CD1c-positive myeloid dendritic cell (primary cell): Measurements from ENCODE around the gene SPRYD3.
"Not testable (repeated sequence)": the region's sequence is repeated elsewhere in the genome, so short reads cannot be mapped to it uniquely, and the experiment has no call there.

ENCODE experiments used
- DNase-seq: peaks from one replicate; pipeline ENCODE4 v3.0.0-alpha.2; 2016; ENCODE audit errors: extremely low spot score

SPRYD3 gene, protein sequence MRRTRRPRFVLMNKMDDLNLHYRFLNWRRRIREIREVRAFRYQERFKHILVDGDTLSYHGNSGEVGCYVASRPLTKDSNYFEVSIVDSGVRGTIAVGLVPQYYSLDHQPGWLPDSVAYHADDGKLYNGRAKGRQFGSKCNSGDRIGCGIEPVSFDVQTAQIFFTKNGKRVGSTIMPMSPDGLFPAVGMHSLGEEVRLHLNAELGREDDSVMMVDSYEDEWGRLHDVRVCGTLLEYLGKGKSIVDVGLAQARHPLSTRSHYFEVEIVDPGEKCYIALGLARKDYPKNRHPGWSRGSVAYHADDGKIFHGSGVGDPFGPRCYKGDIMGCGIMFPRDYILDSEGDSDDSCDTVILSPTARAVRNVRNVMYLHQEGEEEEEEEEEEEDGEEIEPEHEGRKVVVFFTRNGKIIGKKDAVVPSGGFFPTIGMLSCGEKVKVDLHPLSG

DNA sequence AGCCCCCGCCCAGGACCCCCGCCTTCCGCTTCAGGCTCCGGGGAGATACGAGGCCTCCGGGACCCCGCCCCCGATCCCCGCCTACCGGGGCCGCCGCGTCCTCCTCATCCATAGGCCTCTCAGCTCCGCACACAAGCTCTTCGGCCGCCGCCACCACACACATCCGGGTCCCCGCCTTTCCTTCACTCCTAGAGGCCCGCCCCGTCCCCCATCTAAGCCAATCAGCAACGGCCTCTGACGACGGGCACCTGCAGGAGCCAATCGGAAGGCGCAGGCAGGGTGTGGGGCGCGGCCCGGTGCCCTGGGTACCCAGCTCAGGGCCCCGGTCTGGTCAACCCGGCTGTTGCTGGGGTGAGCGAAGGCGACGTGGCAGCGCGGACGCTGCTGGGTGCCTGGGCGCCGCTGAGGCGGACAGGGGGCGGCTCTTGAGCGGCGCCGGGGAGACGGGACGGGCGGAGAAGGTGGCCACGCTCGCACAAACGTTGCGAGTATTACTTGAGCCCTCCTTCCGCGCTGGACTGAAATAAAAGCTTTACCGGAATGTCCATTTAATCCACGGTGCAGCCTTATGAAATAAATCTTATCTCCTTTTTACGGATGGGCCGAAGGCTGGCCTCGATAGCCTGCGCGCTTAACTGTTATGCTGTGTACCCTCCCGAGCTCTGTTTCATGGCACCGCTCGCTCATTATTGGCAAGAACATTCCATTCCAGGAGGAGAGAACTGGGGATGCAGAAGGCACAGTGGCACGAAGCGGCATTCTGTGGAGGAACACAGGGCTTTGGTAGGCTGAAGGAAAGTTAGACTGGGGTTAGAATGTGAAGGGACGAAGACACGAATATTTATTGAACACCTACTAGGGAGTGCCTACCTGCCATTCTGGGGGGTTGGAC, at the start of gene SPRYD3:
SPRYD3 (minus strand) TSS at position 165 of the 892 bp plus-strand sequence; CDS start at position 108, 57 bp downstream.
- DNase-seq = peak; percentile 98

DNA sequence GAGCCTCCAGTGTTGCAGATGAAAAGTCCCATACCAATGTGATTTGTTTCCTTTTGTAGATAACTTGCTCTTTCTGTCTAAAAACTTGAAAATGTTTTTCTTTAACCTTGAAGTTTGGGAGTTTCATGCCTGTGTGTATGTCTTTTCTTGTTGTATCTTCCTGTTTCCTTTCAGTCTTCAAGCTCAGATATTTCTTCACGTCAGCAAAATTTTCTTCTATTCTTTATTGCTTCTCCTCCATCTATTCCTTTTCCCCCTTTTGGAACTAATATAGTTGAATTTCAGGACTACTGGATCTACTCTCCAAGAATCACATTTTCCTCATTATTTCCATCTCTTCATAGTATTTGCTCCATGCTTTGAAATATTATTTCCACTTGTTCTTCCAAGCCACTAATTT, 48.0 kb upstream of the SPRYD3 start:
- no peak for DNase-seq

DNA sequence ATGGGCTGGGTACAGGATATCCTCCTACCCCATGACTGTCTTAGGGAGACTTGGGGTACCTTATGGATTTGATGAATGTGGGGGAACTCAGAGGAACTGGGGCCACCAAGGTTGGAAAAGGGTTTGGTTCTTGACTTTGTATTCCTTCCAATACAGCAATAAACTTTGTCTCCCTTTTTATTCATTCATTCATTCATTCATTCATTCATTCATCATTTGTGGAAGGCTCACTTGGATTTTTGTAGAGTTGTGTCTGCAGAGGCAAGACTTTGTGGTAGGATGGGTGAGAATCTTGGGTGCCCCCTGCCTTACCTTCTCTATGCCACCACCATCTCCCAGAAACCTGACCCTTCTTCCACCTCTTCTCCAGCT, 45.1 kb upstream of the SPRYD3 start:
- DNase-seq = no peak

DNA sequence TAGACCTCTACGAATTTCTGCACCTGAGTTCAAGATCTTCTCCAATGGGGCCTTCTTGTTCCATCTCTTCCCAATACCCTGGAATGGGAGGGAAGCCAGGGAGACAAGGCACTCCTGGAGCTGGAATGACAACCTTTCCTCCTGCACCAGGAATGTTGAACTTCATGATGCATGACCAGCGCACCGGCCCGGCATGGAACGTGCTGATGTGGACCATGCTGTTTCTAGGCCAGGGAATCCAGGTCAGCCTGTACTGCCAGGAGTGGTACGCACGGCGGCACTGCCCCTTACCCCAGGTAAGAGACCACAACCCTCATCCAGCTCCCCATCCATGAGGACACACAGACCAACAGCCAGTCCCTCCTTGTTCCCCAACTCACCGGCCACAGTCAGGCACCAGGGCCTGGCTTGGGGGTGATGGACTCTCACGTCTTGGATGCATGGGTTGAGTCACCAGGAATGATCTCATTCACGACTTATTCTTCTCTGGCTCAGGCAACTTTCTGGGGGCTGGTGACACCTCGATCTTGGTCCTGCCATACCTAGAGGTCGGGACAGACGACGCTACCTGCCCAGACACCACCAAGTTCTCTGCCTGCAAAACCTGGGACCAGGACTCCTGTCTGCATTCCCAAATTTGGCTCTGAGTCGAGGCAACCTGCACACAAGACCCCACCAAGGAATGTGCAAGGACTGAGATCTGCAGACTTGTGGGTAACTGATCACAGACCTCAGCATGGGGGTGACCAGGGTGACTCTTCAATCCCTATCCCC, 44.6 kb upstream of the SPRYD3 start:
- DNase-seq = no peak

DNA sequence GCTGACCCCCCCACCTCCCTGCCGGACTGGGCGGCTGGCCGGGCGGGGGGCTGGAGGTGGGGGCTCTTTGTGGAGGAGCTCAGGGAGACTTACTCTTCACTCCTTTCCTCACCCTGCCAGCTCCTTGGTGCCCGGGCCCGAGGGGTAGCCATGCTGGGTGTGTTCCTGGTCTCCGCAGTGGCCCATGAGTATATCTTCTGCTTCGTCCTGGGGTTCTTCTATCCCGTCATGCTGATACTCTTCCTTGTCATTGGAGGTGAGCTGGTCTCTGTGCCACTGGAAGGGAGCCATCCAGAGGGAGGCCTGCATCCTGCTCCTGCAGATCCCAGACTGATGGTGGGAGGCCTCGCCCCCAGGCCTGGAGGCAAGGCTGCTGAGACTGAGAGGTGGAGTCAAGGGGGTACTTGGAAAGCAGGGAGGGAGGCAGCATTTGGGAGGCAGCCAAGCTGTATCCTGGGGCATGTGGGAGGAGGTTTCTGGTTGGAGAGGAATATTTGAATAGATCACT, 43.8 kb upstream of the SPRYD3 start:
- DNase-seq = no peak

DNA sequence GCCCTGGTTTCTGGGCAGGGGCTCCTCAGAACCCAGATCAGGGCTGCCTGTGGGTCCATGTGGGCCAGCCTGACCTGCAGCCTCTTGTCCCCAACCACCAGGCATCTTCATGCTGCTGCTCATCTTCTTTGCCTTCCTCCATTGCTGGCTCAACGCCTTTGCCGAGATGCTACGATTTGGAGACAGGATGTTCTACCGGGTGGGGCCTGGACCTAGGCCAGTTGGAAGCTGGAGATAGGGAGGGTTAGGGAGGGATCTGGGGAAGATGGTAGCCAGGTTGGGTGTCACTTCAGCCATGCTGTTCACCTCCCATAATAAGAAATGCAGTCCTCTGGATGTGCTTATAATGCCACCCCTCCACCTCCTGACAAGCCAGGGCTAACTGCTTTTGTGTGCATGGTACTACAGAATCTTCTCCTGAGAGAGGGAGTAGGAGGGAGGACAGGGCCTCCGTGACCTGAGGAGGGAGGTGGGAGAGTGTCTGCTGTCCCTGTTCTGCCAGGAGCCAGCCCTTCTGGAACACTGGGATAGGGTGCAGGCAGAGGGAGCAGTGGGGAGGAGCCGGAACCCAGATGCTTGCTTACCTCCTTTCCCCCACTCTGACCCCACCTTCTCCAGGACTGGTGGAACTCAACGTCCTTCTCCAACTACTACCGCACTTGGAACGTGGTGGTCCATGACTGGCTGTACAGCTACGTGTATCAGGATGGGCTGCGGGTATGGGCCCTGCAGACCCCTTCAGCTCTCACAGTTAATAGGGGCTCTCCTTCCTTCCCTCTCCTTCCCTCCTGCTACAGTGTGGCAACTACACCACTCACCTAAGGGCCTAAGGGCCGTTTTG, 41.7 kb upstream of the SPRYD3 start:
- DNase-seq = no peak

DNA sequence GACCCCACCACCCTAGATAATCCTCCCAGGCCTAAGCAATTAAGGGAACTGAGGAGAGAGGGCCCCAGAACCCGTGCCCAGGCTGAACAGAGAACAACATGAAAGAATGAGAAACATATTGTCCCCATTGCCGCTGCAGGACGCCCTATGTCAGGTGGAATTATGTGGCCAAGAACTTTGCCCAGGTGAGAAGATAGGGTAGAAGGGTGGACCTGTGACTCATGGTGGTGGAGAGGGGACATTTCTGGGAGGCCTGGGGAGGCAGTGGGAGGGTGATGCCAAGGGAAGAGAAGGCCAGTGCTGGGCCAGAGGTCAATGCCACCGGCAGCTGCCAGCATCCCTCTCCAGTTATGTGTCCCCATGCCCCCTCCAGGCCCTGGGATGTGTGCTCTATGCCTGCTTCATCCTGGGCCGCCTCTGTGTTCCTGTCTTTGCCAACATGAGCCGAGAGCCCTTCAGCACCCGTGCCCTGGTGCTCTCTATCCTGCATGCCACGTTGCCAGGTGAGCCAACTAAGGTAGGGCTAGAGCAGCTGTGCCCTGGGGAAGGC, 39.6 kb upstream of the SPRYD3 start:
- no peak for DNase-seq

DNA sequence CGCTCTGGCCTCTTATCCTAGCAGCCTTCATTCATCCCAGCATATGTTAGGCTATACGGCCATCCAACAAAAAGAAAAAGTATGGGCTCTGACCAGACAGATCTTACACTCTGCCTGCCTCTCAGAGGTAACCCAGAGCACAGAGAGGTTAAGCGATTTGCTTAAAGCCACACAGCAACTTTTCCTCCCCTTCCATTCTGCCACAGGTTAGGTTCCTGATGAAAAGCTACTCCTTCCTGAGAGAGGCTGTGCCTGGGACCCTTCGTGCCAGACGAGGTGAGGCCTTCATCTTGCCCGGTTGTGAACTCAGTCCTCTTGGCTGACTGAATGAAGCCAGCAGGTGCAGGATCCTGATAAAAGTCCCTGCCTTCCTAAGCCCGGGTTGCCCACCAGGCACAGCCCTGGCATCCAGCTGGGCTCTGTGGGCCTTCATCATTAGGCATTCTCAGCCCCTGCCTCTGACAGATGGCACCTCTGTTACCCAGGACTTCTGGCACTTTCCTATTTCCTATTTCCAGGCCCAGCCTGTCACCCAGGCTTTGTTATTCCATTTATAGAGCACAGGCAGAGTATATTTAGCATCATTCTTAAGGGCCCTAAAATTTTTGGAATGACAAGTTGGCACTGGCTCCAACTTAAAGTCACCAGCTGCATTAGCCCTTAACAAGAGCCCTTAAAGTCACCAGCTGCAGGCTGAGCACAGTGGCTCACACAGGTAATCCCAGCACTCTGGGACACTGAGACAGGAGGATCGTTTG, 36.9 kb upstream of the SPRYD3 start:
- no peak for DNase-seq

DNA sequence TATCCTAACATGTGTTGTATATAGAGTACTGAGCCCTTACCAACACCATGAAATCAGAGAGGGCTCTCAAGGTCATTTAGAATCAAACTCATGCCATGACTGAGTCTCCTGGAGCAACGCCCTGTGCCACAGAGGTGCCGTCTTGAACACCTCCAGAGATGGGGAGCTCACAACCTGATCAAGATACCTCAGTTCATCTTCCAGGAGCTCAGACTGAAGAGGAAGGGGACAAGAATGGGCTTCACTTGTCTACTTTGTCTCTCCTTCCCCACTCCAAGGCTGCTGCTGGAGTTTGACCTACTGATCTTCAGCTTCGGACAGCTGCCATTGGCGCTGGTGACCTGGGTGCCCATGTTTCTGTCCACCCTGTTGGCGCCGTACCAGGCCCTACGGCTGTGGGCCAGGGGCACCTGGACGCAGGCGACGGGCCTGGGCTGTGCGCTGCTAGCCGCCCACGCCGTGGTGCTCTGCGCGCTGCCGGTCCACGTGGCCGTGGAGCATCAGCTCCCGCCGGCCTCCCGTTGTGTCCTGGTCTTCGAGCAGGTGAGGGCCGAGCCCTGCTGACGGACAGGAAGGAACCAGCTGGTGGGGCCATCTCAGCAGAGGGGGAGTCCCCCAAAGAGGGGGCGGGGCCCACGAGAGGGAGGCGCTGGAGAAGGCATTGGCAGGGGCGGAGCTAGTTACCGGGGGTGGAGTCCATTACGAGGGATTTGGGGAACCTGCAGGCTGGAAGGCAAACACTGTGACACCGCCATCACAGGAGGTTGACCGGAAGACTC, 36.1 kb upstream of the SPRYD3 start:
- DNase-seq = no peak

DNA sequence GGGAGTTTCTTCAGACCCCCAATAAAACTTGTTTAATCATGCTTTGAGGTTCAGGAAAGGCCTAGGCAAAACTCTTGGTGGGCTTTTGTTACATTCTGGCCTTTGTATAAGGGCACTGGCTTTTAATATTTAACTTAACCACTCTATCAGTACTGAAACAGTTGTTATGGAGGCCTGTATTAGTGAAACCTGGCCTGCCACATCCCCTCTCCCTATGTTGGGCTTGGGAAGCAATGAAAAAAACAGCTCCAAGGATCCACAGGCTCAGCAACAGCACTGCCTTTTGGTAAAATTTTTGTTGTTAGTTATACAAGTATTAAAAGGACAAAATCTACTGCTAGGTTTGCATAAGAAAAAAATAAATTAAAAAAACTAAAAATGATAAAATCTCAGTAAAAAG, 34.8 kb upstream of the SPRYD3 start:
- no peak for DNase-seq

DNA sequence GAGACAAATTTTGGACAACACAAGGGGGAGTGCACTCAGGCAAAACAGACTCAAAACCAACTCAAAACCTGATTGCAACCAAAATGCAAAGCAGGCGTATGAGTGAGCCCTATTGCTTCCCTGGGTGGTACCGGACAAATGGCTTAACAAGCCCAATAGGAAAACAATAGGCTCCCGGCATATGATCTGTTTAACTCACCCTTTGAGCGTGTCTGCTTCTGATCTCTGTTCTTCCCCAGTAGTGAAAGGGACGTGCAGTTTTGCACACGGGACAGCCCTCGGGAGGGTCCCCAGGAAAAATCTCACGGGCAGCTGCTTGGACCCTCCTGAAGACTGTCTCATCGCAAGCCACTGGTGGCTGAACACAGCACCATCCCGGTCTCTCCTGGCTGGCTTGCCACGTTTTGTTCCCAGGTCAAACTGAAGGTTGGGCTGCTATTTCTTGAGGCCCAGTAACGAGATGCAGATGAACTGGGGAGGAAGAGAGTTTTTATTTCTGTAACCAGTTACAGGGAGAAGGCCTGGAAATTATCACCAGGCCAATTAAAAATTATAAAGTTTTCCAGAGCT, 34.0 kb upstream of the SPRYD3 start:
- DNase-seq = no peak

DNA sequence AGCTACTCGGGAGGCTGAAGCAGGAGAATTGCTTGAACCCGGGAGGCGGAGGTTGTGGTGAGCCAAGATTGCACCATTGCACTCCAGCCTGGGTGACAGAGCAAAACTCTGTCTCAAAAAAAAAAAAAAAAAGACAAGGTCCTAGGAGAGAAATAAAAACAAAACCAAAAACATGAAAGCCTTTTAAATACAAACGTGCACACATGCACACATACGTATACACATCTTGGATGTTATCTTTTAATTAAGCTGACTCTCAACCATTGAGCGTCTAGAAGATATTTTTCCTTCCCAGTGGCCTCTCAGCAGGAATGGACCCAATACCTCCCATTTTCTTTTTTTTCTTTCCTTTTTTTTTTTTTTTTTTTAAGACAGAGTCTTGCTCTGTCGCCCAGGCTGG, 33.2 kb upstream of the SPRYD3 start:
- DNase-seq = not testable (repeated sequence)

DNA sequence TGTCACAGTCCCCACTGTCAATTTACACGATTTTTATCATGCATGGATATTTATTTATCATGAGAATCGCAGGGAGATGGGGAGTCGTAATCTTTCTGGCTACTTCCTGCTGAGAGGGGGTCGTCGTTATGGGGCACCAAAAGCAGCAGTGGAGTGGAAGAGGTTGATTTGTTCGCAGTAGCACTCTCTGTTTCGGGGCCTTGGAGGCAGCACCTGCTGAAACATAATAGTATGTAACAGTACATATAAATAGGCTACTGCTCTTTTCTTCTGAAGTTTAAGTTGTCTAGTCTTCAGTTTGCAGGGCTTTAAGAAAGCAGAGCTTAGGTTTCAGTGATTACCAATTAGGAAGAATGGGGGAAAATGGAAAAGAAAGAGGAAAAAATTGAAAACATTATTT, 27.9 kb upstream of the SPRYD3 start:
- no peak for DNase-seq

DNA sequence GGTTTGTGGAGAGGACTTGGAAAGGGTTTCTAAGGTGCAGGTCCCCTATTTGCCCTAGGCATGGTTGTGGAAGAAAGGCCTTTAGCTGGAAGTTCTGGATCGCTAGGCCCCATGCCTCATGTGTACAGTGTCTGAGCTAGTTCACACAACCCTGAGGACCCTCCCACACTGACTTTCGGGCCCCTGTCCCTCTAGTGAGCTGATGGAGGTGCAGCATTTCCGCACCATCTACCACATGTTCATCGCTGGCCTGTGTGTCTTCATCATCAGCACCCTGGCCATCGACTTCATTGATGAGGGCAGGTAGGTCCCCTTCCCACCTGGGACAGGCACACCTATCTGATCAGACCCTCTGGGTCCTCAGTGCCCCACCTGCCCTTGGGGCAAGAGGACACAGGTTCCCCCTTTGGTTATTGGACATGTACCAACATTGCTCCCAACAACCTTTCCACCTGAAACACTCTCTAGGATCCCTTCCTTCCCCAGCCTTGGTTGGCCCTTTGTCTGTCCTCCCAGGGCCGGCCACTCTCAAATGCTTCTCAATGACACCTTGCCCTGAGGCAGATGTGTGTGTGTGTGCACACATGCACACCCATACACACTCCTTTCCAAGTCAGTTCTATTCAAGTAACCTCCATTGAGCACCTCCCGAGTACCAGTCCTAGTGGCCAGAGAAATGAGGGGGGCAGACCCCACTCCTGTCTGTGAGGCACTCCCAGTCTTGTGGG, 26.7 kb upstream of the SPRYD3 start:
- no peak for DNase-seq

DNA sequence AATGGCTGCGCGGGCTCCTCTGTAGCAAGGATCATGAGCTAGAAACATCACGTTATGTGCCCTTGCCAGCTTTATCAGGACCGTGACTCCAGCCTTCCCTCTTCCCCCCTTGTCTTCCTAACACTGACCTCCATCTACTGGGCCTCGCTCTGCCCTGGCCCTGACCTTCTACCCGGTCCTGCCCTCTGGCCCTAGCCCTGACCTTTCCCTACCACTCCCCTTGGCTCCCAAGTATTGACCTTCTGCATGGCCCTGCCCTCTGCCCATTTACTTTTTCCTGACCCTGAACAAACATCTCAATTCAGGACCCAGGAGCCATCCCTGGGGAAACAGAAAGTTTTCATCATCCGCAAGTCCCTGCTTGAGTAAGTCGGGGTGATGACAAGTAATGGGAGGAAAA, 26.1 kb upstream of the SPRYD3 start:
- no peak for DNase-seq

DNA sequence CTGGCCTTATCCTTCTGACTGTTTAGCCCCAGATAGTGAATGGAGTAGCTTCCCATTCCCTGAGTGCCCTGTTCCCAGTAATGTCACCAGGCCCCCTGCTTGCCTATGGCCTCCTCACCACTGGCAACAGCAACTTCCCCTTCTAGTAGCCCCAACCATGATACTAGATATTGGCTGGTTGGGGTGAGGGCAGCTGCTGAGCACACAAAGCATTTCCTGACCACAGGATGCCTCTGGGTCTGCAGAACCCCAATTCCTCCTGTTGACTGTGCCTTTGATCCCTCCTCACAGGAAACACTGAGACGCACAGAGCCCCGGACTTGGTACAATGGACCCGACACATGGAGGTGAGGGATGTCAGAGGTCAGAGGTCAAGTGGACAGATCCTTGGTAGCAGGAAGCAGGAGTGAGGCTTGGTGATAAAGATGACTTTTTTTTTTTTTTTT, 24.7 kb upstream of the SPRYD3 start:
- peak; percentile 68 for DNase-seq

DNA sequence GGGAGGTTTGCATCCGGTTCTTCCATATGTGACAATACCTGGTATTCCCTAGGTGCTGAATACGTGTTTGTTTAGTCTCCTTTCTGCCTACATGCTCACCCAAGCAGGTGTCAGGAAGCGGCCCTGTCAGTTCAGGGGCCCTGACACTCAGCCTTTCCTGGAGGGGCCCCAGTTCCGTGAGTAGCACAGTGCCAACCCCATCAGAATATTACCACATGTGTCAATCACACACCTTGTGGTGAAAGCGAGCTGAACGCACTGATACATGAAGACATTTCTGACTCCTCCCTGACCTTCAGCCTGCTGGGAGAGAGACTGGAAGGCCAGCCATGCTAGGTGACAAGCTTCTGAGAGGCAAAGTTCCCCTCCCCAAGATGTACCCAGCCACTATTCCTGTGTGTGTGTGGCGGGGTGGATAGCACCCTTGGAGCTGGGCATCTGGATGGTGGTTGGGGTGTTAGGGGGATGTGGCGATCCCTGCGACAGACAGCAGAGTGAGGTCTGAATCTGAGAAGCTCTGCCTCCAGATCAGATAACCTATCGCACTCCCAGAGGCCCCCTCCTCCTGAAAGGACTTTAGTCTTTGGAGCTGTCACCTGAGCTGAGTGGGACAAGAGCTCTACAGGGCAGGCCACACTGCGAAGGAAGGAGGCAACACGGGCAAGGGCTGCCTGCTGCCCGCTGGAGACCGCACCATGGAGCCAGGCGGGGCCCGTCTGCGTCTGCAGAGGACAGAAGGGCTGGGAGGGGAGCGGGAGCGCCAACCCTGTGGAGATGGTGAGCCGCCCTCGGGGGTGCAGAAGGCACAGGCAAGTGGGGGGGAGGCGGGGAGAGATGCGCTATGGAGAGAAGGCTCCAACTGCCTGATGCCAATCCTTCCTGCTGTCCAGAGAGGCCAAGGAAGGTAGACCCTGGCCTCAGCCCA, 24.0 kb upstream of the SPRYD3 start, which contains the start of gene SOAT2:
SOAT2 (plus strand) TSS at position 604 of the 925 bp plus-strand sequence; CDS start at position 696, 92 bp downstream.
- DNase-seq = no peak
